ENCODE results near the gene AKT2.
"Not testable (repeated sequence)": the region's sequence is repeated elsewhere in the genome, so short reads cannot be mapped to it uniquely, and the experiment has no call there.

AKT2 gene

DNA sequence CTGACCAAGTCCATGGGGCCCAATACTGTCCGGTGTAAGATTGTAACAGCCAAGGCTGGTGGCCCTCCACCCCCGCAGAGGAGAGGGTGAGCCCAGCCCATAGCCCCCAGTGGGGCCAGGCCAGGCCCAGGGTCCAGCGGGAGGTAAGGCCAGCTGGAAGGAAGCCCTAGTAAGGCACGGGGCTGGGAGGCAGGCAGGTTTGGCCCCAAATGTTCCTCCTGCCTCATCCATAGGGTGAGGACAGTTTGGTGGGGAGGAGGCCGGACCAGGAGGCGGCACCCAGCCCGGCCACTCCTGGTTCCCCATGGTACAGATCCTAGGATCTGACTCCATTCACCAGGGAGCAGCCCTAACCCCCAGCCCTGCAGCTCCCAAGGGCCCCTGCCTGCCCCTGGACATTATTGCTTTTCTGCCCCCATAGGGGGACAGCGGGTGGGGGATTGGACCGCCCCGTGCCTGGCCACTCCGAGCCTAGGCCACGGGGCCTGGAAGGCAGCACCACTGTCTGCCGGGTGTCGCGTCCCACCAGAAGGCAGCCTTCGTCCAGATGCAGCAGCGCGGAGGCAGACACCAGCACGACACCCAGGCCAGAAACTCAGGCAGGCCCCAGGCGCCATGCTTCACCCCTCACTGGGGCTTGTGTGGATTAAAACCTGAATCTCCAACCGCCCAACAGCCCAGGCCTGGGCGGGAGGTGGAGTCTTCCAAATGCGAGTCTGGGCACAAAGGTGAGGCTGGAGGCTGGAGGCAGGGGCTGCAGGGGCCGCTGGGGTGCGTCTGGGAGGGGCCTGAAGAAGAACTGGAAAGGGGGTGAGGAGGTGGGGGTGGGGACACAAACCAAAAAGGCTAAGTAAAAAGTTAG is 52.0 kb downstream of the AKT2 start:
- DNase-seq = no peak

DNA sequence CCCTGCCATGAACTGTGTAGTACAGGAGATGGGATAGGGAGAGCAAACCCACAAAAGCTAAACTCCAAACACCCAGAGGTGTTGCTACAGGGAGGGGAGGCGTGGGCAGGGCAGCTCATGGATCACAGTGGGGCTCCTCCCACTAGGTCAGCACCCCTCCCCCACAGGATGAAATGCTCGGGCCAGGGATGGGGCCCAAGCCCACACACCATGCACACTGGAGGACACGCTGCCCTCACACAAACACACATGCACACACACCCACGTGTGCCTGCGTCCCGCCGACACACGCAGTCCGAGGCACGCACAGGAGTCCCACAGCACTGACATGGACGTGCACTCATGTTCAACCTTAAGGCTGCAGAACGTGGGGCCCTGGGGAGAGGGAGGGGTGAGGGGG is 52.7 kb downstream of the AKT2 start:
- no peak for DNase-seq

DNA sequence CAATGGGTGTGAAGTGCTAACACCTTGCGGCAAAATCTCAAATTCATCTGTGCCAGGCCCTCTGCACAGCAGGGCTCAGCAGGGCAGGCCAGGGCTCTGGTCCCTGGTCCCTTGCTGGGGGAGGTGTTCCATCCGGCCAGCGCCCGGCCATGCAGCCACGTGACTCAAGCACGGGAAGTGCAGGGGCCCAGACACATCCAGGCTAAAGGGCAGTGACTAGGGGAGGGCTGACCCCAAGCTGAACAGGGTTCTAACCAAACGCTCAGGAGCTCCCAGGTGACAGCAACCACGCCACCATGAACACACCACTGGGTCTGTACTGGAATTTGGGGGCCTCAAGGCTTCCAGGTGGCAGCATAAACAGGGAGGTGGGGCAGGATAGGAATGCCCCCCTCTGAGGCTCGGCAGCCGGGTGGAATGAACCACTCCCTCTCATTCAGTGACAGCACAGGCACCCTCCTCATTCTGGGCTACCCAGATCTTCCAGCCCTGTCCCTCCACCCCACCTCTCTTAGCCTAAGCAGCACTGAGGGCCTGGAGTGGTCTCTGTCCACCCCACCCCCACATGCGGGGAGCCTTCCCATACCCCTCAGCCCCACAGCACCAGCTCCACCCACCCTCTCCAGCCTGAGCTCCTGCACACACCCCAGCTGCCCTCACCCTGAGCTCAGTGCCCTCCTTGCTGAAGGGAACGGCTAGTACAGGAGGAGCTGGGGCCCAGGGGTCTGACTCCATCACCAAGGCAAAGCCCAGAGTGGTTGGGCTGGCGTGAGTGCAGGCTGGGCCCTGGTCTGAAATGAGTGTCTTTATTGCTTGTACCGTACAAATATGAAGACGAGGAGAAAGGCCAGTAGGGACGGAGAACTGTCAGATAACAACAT is 53.4 kb downstream of the AKT2 start:
- no peak for DNase-seq

DNA sequence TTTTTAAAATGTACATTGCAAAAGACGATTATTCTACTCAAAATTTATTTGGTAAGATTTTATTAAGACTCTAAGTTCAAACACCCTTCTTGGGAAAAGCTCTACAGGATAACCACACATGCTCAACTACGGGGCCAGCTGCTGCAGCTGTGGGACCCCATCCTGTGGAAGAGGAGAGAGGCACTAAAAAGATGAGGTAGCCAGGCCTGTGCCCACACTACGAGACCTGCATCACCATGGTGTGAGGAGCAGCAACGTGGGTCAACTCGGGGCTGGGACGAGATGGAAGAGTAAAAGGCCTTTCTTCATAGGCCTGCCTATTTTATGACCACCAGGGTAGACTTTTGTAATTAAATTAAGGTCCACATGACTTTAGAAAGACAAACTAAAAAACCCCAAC is 54.1 kb downstream of the AKT2 start:
- DNase-seq = no peak

DNA sequence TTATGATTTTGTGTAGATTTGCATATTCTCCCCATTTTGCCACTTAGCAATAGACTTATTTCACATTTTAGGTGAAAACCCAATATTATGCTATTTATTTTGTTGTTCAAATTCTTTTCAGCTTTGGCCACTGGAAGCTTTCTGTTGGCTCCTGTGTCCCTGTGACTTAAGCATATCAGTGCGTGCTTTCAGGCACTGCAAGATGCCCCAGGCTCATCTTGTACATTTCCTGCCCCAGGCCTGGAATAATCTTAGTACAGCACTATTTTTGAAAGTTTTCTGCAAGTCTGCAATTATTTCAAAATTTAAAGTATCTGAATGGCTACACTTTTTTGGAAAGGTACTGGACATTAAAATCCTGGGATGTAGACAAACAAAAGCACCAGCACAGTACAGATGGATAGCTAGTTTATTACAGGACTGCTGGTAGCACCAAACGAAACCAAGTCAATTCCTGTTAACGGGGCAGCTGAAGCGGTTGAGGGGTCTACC is 55.2 kb downstream of the AKT2 start:
- no peak for DNase-seq

DNA sequence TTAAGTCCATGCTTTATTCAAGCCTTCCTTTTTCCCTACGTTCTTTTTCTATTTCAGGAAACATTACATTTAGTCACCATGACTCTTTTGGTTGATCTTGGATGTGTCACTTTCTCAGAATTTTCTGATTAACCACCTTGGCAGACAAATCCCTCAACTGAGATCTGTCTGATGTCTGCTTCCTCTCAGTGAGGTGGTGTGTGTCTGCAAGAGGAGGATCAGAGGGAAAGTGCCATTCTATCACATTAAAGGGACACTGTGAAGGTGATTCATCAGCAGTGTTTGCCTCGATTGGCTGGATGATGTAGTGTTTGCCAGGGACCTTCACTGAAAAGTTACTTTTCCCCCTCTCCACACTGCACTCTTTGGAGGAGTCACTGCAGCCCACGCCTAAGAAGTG is 55.7 kb downstream of the AKT2 start:
- DNase-seq = peak in 1 of 2 donors; percentile 17

DNA sequence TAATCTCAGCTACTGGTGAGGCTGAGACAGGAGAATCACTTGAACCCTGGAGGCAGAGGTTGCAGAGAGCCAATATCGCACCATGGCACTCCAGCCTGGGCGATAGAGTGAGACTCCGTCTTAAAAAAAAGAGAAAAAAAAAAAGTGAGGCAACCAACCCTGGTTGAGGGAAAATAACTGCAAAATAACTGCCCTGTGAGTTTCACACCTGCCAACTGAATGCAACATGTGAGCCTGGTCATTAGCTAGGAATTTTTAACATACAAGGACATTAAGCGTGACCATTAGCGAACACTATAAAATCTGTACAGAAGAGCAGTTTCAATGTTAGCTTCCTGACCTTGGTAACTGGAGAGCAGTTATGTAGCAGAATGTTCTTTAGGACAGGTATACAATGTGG is 56.3 kb downstream of the AKT2 start:
- DNase-seq = no peak

DNA sequence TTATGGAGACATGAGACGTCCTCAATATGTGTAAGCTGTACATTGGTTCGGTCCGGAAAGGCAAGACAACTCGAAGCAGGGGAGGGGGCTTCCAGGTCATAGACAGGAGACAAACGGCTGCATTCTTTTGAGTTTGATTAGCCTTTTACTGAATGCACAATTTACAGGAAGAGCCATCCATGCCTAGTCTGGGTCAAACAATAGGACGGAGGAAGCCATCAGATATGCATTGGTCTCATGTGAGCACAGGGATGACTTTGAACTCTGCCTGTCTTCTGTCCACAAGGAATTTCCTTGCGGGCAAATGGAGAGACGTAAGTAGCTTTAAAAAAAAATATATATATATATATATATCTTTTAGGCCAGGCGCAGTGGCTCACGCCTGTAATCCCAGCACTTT is 56.8 kb downstream of the AKT2 start:
- DNase-seq = no peak

DNA sequence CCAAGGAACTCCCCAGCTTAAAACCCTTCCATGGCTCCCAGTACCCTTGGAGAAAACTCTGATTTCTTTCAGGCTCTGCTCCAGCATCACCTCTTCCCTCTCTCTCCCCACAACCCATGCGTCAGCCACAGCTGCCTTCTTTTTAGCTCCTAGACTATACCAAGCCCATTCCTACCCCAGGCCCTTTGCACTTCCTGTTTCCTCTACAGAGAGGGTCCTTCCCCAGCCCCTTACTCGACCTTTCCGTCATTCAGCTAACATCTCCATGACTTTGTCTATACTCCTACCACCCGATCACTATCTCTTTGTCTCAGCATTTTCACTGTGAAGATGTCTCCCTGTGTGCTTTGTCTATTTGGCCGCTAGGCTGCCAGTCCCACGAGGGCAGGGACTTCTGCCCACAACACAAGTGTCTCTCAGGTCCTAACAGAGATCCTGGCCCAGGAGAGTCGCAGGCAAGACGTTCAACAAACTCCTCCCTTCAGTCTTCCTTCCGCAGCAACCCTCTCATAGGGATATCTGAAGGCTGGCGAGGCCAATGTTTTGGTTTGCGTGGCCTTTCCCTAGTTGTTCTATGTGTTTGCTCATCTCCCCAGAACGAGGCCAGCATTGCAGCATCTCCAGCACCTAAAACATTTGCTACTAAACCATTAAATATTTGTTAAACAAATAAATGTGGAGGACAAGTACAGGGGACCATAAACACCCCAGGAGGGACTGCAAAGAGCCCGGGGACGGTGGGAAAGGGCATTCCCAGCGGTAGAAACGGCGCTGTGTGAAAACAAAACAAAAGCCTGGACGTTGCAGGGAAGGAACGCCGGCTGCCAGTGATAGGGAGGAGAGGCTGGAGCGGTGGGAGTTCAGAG is 59.5 kb downstream of the AKT2 start:
- DNase-seq = no peak

DNA sequence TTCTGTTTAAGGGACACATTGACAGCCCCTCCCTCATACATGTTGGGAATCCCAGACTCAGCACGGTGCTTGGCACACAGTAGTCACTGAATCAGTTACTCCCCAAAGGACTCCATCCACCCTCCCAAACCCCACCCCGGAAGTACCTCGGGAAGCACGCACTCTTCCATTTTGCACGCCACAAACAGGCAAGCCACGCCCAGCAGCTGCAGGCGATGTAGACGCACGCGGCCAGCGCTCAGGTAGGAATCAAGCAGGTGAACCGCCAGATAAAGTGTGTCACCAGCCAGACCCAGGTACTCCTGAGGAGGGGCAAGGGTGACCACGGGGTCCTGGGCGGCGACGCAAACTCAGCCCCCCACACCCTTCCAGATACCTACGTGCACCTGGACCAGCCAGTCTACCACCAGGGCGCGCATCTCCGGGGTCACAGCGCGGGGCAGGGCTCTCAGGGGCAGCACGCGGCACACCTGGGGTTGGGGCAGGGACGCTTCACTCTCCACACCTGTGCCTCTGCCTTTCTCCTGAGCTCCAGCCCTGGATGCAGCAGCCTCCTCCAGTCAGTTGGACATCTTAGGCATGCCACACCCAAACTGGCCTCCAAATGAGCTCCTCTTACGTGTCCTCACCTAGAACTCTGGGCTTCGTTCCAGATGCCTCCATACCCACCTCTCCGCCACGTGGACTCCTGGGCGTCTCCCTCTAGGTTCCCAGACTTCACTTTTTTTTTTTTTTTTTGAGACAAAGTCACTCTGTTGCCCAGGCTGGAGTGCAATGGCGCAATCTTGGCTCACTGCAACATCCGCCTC is 60.6 kb downstream of the AKT2 start:
- no peak for DNase-seq

DNA sequence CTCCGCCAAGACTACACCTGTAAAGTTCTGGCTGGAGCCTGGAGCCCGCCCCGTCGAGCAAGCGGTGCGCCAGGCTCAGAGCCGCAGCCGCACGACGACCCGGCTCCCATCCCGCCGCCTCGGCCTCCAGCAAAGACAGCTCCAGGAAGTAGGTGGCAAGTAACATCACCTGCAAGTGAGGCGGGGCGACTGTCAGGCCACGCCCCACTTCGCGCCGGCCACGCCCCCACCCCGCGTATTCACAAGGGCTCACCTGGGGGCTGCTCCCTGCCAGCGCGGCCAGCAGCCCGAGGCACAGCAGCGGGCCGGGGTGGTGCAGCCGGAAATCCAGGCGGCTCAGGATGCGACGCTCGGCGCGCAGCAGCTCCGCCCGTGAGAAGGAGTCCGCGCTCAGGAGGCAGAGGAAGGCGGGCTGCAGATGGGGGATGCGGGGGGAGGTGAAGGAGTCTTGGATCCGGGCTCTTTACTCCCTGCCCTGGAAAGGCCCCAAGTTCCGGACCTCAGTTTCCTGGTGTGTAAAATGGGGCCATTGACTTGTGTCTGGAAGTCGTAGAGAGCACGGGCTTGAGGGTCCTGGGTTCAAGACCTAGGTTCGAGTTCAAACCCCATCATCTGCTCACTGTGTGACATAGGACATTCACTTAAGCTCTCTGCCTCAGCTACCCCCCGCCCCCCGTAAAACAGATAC is 61.9 kb downstream of the AKT2 start:
- no peak for DNase-seq

DNA sequence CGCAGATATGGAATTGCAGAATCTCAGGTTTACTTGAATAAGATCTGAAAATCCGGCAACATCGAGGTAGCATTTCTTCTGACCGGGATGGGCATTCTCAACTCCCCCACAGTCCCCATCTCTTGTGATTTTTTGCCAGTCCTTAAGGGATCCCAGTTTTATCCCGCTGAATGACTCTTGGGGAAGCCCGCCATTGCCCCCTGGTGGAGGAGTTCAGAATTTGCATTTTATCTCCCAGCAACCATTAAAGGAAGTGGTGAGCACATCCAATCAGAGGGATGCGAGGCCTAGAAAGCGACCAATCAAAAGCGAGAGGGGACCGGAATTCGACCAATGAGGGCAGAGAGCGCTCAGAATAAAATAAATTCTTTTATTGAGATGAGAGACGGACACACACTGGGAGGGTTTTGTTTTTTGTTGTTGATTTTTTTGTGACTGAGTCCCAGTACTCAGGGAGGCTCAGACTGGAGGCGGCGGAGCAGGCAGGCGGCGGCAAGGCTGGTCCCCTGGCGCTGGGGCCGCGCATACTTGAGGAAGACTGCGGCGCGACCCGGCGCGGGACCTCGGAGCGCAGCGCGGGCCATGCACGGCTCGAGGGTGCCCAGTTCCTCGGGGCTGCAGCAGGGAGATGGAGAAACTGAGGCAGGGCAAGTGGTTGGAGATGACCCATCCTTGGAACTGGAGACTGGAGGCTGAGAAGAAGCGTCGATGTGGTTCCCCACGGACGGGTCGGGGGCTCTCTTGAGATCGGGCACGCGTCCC is 63.1 kb downstream of the AKT2 start:
- DNase-seq = peak; percentile 17 to 93

DNA sequence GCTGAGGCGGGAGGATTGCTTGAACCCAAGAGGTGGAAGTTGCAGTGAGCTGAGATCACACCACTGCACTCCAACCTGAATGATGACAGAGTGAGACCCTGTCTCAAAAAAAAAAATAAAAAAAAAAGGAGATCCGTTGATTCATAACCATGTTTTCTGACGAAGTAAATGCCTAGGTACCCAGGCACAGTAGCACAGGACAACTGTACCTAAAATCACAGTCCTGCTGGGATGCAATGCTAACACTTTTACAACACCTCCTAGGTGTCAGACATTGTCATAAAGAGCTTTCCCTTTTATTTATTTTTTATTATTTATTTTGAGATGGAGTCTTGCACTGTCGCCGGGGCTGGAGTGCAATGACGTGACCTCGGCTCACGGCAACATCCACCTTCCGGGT is 64.5 kb downstream of the AKT2 start:
- no peak for DNase-seq

DNA sequence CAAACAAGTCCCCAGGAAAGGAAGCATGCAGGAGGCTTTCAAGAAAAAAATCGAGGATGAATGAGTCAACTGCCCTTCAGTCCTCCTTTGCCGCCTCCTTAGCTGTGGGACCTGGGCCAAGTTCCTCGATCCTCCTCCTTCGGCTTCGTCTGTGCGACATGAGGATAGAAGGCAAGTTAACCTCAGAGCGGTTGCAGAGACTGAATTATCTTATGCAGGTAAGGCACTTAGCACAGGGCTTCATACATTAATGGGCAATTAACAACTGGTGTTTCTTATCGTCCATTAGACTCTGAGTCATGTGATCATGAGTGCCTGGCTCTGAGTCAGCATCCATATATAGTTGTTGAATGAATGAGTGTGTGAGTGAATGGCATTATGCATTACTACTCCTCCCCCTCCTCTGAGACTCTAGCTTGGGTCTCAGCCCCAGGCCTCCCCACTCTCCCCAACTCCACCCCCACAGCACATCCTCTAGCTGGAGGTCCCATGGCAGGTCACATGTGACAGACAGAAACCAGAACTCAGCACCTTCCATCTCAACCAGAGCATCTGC is 65.3 kb downstream of the AKT2 start:
- peak in 1 of 2 donors; percentile 19 for DNase-seq

DNA sequence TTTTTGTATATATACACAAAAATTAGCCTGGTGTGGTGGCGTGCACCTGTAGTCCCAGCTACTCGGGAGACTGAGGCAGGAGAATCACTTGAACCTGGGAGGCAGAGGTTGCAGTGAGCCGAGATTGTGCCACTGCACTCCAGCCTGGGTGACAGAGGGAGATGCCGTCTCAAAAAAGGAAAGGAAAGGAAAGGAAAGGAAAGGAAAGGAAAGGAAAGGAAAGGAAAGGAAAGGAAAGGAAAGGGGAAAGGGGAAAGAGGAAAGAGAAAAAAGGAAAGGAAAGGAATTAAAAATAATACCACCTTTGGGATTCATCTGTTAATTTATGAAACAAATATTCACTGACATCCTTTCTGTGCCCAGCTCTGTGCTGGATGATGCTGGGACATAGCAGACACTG is 66.1 kb downstream of the AKT2 start:
- DNase-seq = not testable (repeated sequence)

DNA sequence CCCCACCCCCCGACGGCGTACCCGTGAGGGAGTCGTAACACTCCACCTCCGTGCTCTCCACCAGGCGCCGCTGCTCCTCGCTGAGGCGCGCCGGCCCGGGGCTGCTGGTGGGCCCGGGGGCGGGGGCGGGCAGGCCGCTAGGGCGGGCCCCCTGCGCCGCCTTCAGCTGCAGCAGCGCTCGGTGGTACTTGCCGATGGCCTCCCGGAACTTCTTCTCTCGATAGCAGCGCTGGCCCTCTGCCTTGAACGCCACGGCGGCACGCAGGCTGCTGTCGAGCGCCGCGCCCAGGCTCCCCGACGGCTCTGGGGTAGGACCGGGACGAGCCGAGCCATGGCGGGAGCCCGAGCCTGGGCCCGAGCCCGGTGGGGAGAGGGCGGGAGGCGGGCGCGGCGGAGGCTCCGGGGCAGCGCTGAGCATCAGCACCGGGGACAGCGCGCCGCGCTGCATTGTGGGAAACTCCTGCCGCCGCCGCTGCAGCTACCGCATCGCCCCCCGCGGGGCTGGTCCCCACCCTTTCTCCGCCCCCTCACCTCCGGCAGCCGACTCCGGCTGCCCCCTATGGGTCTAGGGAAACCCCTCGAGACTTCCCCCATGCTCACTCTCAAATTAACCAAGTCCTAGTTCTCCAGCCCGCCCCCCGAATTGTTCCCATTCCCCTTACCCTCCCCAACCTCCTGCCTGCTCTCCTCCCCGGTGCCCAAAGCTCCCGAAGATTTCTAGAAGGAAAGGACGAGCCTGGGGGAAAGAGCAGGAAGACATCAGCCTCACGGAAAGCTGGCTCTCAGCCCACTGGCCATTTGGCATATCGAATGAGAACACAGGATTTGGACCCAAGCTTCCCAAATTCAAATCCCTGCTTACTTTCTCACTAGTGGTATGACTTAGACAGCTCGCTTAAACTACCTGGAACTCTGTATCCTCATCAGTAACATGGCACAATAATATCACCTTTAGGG is 66.9 kb downstream of the AKT2 start, which contains the start of gene TTC9B:
TTC9B (minus strand) TSS at position 451 of the 957 bp plus-strand sequence; CDS start at position 448, 3 bp downstream.
- DNase-seq = no peak

DNA sequence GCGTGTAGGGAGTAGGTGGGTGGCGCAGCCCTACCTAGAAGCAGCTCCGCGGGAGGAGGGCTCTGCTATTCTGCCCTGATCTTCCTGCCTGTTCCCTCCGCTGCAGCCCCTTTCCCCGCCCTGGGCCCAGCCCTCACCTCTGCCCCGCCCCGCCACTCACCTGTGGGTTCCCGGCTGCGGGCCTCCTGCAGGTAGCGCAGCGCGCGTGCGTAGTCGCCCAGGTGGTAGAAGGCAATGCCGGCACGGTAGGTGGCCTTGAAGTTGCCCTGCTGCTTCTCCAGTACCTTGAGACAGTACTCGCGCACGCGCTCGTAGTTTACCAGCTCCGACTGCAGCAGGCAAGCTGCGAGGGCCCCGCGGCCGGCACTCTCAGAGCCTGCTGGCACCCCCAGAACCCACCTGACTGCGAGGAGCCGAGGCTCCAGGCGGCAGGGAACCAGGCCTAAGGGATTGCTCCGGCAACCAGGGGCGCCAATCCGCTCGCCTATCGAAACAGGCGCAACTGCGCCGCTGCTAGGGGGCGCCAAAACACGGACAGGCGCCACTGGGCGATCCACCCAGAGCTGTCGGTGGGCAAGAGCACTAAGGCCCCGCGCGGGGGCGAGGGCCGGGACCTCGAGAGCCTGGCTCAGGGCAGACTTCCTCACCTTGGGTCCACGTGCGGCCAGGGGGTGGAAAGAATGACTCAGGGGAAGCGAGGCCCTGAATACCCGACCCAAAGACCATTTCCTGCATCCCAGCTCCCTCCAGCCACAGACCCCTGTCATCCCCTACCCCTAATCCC is 67.9 kb downstream of the AKT2 start:
- no peak for DNase-seq

DNA sequence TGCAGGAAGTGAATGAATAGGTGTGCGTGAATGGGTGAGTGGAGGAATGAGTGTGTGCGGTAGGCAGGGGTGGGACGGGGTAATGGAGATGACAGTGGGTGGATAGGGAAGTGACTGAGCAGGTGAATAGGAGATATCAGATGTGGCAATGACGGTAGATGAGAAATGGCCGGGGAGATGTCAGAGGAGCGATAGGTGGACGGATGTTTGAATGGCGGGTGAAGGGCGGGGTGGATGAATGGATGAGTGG is 68.4 kb downstream of the AKT2 start:
- DNase-seq = no peak
